Activated naive CD4-positive, alpha-beta T cell treated with anti-CD3 and anti-CD28 coated beads for 36 hours (primary cell): ENCODE data around the gene CDC40. TPM values are rescaled to one million over a fixed set of nuclear protein-coding genes. Genes with fewer than 3 reads are reported as not detected.
A peak's percentile ranks its signal among the peaks of the same experiment; 100 is the strongest.

Experiments used
- CTCF ChIA-PET: fragments of 350-600 bp; sonication (Branson Sonifier 250); formaldehyde crosslinking; loops from one replicate; lab custom pipeline; 2021; ENCODE audit warnings: antibody characterized with exemption; lab: Charles Lee
- DNase-seq: peaks from one replicate; pipeline ENCODE4 v3.0.0-alpha.2; 2020
- H3K27ac Mint-ChIP-seq: one replicate; pipeline ENCODE4 v1.8.0; 2021; ENCODE audit warnings: mild to moderate bottlenecking, mixed read lengths
- H3K27me3 Mint-ChIP-seq: one replicate; pipeline ENCODE4 v1.8.0; 2021; ENCODE audit warnings: low read depth, mixed read lengths
- H3K36me3 Mint-ChIP-seq: one replicate; pipeline ENCODE4 v1.8.0; 2021; ENCODE audit warnings: low read depth, mixed read lengths
- H3K4me1 Mint-ChIP-seq: one replicate; pipeline ENCODE4 v1.8.0; 2021; ENCODE audit warnings: low read depth, mixed read lengths
- H3K4me3 Mint-ChIP-seq: one replicate; pipeline ENCODE4 v1.8.0; 2021; ENCODE audit warnings: mild to moderate bottlenecking, moderate library complexity, mixed read lengths
- H3K9me3 Mint-ChIP-seq: one replicate; pipeline ENCODE4 v1.8.0; 2021; ENCODE audit warnings: mixed read lengths
- intact Hi-C: fragments of 100-400 bp; cut with micrococcal nuclease; formaldehyde crosslinking; loops from one replicate; pipeline ENCODE4 v1.15.1; 2023
- total RNA-seq, 2 experiments: library from RNA; stranded (reverse); gene quantifications; one replicate each; pipeline ENCODE4 v1.2.3, GENCODE V29; 2021

CDC40 gene
- total RNA-seq = 10 to 100 TPM; 27.0 to 28.5 TPM

DNA sequence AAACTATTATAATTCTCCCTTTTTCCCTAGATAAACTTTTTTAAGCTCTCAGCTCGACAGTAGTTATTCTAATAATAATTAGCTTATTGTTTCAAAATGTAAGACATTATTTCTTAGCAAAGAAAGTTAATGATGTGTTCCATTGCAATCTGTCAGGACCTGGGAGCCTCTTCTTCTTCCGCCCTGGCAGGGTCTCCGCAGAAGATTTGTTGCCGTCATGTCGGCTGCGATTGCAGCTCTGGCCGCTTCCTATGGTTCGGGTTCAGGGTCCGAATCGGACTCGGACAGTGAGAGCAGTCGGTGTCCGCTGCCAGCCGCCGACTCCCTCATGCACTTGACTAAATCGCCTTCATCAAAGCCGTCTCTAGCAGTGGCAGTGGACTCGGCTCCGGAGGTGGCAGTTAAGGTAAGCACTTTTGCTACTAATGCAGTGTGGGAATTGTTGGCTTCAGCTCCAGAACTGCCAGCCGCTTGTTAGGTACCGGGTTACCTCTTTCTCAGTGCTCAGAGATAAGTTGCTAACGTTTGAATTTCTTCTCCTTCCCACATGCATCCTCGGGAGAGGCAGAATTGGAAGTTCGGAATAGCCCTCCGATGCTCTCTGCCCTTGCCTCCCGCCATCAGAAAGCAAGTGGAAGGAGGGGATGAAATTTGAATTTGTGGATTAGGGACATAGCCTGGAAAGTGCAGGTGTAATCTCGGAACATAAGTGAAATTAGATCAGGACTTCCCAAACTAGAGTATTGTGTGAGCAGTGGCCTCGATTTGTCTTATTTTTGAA, at the start of gene CDC40:
CDC40 (plus strand) TSS at position 200 of the 781 bp plus-strand sequence; CDS start at position 218, 18 bp downstream.
- Mint-ChIP-seq H3K27ac (peak within 1 kb of the TSS; percentile 14), H3K36me3 (no peaks in the 10 kb centered on the region), H3K9me3 (no peaks in the 10 kb centered on the region), H3K4me1 (peaks cover 10% of the 10 kb centered on the region), H3K27me3 (peaks cover 4% of the 10 kb centered on the region), H3K4me3 (no peak within 1 kb of the TSS)
- intact Hi-C loops = loop anchor here (1.0 to 10.0 kb wide), 12 partner anchors 54 to 1086 kb away; partner anchors contain the start of genes AK9, AMD1, CD164 and CDK19
- CTCF ChIA-PET = interaction anchor here (0.7 to 2.4 kb wide), 4 partner anchors 208 to 477 kb away, joined by 3 to 13 read pairs (median 3); no protein-coding TSS in a partner anchor
- DNase-seq = peak; percentile 64

GRCh38 chr6:110137924-110138887, 42.0 kb upstream of the CDC40 start:
- no peaks in the 10 kb centered on the region for H3K4me1 Mint-ChIP-seq
- H3K27ac Mint-ChIP-seq = no peak overlapping the region
- DNase-seq = no peak
- H3K27me3 Mint-ChIP-seq = peaks cover 14% of the 10 kb centered on the region
- intact Hi-C loops = no loop called here
- H3K4me3 Mint-ChIP-seq = no peak overlapping the region
- no peaks in the 10 kb centered on the region for H3K9me3 Mint-ChIP-seq
- CTCF ChIA-PET = no interaction called here
- no peaks in the 10 kb centered on the region for H3K36me3 Mint-ChIP-seq

DNA sequence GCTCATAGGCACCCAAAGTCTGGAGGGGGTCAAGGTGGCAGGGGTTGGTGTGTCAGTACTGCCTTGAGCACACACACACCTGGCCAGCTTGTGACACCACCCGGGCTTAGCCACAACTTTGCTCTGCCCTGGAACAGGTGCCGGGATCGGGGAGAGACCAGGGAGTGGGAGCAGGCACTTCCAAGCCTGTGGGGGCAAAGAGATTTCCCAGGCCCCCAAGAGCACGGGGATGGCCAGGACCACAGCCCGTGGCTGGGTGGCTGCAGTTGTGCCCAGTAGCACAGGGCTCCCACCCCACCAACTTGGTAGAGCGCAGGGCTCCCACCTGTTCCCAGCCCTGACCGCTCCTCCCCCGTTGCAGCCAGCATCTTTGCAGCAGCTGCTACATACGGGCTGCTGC, 41.2 kb upstream of the CDC40 start:
- Mint-ChIP-seq H3K9me3 (no peaks in the 10 kb centered on the region), H3K36me3 (no peaks in the 10 kb centered on the region), H3K27me3 (peaks cover 14% of the 10 kb centered on the region), H3K27ac (no peak overlapping the region), H3K4me1 (no peaks in the 10 kb centered on the region), H3K4me3 (no peak overlapping the region)
- CTCF ChIA-PET = no interaction called here
- DNase-seq = no peak
- intact Hi-C loops = no loop called here

GRCh38 chr6:110140650-110141049, 39.6 kb upstream of the CDC40 start:
- Mint-ChIP-seq H3K9me3 (no peaks in the 10 kb centered on the region), H3K27ac (no peak overlapping the region), H3K27me3 (peaks cover 17% of the 10 kb centered on the region), H3K4me1 (no peaks in the 10 kb centered on the region), H3K4me3 (no peak overlapping the region), H3K36me3 (no peaks in the 10 kb centered on the region)
- intact Hi-C loops = no loop called here
- DNase-seq = no peak
- CTCF ChIA-PET = no interaction called here

DNA sequence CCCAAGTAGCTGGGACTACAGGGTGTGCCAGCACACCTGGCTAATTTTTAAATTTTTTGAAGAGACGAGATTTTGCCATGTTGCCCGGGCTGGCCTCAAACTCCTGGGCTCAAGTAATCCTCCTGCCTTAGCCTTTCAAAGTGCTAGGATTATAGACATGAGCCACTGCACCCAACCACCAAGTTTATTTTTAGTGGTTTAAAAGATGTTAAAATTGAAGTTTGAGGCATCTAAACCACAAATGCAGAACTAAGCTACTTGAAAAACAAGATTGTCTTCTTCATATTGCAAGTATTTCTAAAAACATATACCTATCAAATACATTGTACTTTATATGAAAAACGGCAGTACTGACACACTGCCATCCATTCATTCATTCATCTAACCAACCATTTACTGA, 32.4 kb upstream of the CDC40 start:
- DNase-seq = no peak
- CTCF ChIA-PET = no interaction called here
- intact Hi-C loops = no loop called here
- Mint-ChIP-seq H3K27ac (no peak overlapping the region), H3K36me3 (no peaks in the 10 kb centered on the region), H3K9me3 (no peaks in the 10 kb centered on the region), H3K27me3 (peaks cover 21% of the 10 kb centered on the region), H3K4me1 (no peaks in the 10 kb centered on the region), H3K4me3 (no peak overlapping the region)

DNA sequence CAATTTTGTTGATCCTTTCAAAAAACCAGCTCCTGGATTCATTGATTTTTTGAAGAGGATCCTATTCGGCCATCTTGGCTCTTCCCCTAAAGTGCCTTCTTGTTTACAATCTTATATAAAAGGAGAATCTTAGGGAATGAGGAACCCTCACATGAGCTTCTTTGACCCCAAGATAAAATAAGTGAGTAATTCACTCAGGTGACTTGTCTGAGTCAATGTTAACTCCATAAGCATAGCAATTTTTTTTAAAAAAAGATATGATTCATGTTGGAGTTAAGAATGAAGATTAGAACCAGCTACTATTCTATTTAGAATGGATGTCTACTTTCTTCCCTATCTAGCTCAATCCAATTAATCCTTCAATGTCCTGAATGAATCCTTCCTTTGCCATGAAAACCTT, 21.7 kb upstream of the CDC40 start:
- no peak for DNase-seq
- Mint-ChIP-seq H3K27me3 (peaks cover 24% of the 10 kb centered on the region), H3K36me3 (no peaks in the 10 kb centered on the region), H3K9me3 (no peaks in the 10 kb centered on the region), H3K4me3 (no peak overlapping the region), H3K4me1 (no peaks in the 10 kb centered on the region), H3K27ac (no peak overlapping the region)
- CTCF ChIA-PET = no interaction called here
- intact Hi-C loops = no loop called here

DNA sequence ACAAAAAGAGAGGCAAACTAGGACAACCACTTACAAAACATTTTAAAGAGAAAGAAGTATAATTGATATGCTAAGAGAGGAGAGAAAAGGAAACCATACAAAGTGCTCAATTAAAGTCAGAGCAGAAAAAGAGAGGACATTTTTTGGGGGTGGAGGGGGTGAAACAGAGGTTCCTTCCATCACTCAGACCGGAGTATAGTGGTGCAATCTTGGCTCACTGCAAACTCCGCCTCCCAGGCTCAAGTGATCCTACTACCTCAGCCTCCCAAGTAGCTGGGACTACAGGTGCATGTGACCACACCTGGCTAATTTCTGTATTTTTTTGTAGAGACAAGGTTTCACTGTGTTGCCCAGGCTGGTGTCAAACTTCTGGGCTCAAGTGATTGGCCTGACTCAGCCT, 10.1 kb upstream of the CDC40 start:
- intact Hi-C loops = no loop called here
- Mint-ChIP-seq H3K9me3 (no peaks in the 10 kb centered on the region), H3K27me3 (peaks cover 11% of the 10 kb centered on the region), H3K36me3 (no peaks in the 10 kb centered on the region), H3K4me1 (no peaks in the 10 kb centered on the region), H3K27ac (no peak overlapping the region), H3K4me3 (no peak overlapping the region)
- DNase-seq = no peak
- CTCF ChIA-PET = no interaction called here

DNA sequence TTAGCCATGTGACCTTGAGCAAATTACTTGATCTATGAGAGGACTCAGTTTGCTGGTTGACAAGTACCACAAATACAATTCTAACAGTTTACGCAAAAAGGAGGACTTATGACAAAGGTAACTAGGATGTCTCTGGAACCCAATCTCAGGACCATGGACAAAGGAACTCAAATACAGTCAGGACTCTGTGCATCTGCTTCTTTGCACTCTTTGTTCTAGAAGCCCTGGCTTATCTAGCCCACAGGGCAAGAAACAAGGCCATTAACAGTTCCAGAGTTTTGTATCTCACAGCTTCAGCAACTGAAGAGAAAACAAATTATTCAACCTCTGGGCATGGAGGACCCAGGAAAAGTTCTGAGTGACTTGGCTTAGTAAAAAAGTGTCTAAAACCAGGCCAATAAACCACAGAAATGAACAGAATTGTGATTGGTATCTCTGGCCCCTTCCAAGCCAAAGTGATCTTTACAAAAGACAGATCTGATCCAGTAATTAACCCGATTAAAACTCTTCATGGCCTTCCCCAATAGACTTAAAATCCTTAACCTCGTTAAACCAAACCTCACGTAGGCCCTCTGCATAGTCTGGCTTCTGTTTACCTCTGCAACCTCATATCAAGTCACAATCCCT, 6.6 kb upstream of the CDC40 start:
- Mint-ChIP-seq H3K27me3 (peaks cover 15% of the 10 kb centered on the region), H3K27ac (no peak overlapping the region), H3K9me3 (no peaks in the 10 kb centered on the region), H3K4me1 (peaks cover 3% of the 10 kb centered on the region), H3K36me3 (no peaks in the 10 kb centered on the region), H3K4me3 (no peak overlapping the region)
- intact Hi-C loops = no loop called here
- CTCF ChIA-PET = interaction anchor here (0.8 kb wide), 1 partner anchor 10 kb away, joined by 3 read pairs; no protein-coding TSS in a partner anchor
- no peak for DNase-seq

GRCh38 chr6:110178626-110179405, 1.4 kb upstream of the CDC40 start:
- H3K4me3 Mint-ChIP-seq = no peak overlapping the region

GRCh38 chr6:110179406-110180227, 610 bp upstream of the CDC40 start, which contains the start of gene WASF1:
TSS of gene WASF1 (minus strand) at chr6:110179670. CDS start at chr6:110127601, 52,069 bp downstream.
- intact Hi-C loops = loop anchor here (1.0 to 10.0 kb wide), 14 partner anchors 55 to 1085 kb away; partner anchors contain the start of genes AK9, AMD1, CD164 and CDK19
- Mint-ChIP-seq H3K27me3 (peaks cover 7% of the 10 kb centered on the region), H3K36me3 (no peaks in the 10 kb centered on the region), H3K9me3 (no peaks in the 10 kb centered on the region), H3K27ac (peak within 1 kb of the TSS; percentile 33), H3K4me1 (peaks cover 5% of the 10 kb centered on the region), H3K4me3 (no peak within 1 kb of the TSS)
- DNase-seq = peak; percentile 93
- CTCF ChIA-PET = interaction anchor here (0.6 to 2.4 kb wide), 8 partner anchors 14 to 477 kb away, joined by 3 to 13 read pairs (median 3); no protein-coding TSS in a partner anchor

More at GRCh38 chr6:110178626-110179405, 1.4 kb upstream of the CDC40 start:
- Mint-ChIP-seq H3K27me3 (peaks cover 7% of the 10 kb centered on the region), H3K36me3 (no peaks in the 10 kb centered on the region), H3K27ac (peak overlapping the region; percentile 33), H3K9me3 (no peaks in the 10 kb centered on the region), H3K4me1 (peaks cover 3% of the 10 kb centered on the region)
- CTCF ChIA-PET = interaction anchor here (0.7 to 2.4 kb wide), 11 partner anchors 10 to 594 kb away, joined by 3 to 13 read pairs (median 3); no protein-coding TSS in a partner anchor
- DNase-seq = peak; percentile 69
- intact Hi-C loops = loop anchor here (1.0 to 5.0 kb wide), 4 partner anchors 137 to 652 kb away; no protein-coding TSS in a partner anchor
